RWPE2 (cell line): ENCODE data around the gene ACOXL.
A peak's percentile ranks its signal among the peaks of the same experiment; 100 is the strongest.

Experiments
- ATAC-seq: fragments of 200-7000 bp; cut with Tn5 transposase; 3 replicates; pipeline ENCODE4 v1.9.1; 2021; ENCODE audit warnings: low read depth
- DNase-seq: peaks from one replicate; pipeline ENCODE4 v3.0.0-alpha.2; 2020; ENCODE audit warnings: low spot score
- H3K27ac ChIP-seq: fragments of 450-650 bp; 2 replicates; pipeline ENCODE4 v1.5.1; 2017; ENCODE audit warnings: mild to moderate bottlenecking; ENCODE audit not compliant: poor library complexity, severe bottlenecking
- H3K27me3 ChIP-seq: fragments of 250-450 bp; sonication (Bioruptor Pico); 2 replicates; pipeline ENCODE4 v1.5.1; 2021; ENCODE audit warnings: mild to moderate bottlenecking, moderate library complexity; ENCODE audit not compliant: insufficient read depth, poor library complexity, severe bottlenecking
- H3K36me3 ChIP-seq: fragments of 250-450 bp; sonication (Bioruptor Pico); 2 replicates; pipeline ENCODE4 v1.5.1; 2020; ENCODE audit warnings: low read depth, mild to moderate bottlenecking, moderate library complexity
- H3K4me1 ChIP-seq: fragments of 250-450 bp; sonication (Bioruptor Pico); 2 replicates; pipeline ENCODE4 v1.5.1; 2021; ENCODE audit warnings: mild to moderate bottlenecking, moderate library complexity; ENCODE audit not compliant: insufficient read depth, poor library complexity, severe bottlenecking
- H3K4me3 ChIP-seq: fragments of 250-450 bp; sonication (Bioruptor Pico); 2 replicates; pipeline ENCODE4 v1.5.1; 2021; ENCODE audit warnings: mild to moderate bottlenecking, moderate library complexity; ENCODE audit not compliant: severe bottlenecking
- H3K9me3 ChIP-seq: fragments of 250-450 bp; sonication (Bioruptor Pico); 2 replicates; pipeline ENCODE4 v1.5.1; 2021; ENCODE audit warnings: mild to moderate bottlenecking, moderate library complexity; ENCODE audit not compliant: severe bottlenecking
- CTCF ChIP-seq: fragments of 450-650 bp; IDR thresholded peaks from one replicate; pipeline ENCODE4 v1.5.1; 2017; ENCODE audit warnings: mild to moderate bottlenecking, moderate library complexity; ENCODE audit not compliant: poor library complexity, severe bottlenecking

ACOXL gene

DNA sequence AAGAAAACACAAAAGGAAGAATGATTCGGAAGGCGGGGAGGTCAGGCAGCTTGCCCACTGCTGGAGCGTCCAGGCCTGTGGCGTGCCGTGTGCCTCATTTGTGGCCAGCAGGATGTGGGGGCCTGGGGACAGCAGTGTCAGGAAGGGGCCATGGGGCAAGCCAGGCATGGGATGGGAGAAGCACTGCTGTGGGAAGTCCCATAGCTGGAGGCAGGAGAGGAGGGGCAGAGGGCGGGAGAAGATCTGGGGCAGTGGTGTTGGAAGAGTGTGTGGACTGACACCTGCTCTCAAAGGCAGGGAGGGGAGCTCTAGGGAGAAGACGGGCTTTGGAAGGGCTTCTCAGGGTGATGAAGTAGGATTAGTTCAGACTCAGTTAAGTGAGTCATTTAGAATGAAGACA lies 133.7 kb downstream of the ACOXL start:
- ATAC-seq = no peak
- H3K4me1 ChIP-seq = no peaks in the 10 kb centered on the region

DNA sequence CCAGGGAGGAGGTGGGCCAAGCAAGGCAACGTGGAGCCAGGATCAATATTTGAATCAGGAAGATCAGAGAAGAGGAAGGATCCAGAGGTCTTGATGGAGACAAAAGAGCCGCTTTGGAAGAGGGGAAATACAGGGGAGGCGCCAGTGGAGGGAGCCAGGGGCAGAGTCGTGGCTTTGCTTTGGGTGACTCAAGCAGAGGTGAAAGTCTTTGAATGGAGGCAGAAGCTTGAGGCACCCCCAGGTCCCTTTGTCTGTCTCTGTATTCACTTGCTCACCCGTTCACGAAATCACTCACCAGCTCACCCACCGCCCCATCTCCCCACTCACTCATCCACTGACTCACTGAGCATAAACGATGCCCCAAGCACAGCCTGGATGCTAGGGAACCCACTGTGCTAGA lies 134.1 kb downstream of the ACOXL start:
- no peak overlapping the region for H3K4me3 ChIP-seq
- ATAC-seq (no peak), DNase-seq (no peak)
- no peaks in the 10 kb centered on the region for H3K4me1 ChIP-seq
- H3K9me3 ChIP-seq = no peaks in the 10 kb centered on the region
- H3K27me3 ChIP-seq = peaks cover 13% of the 10 kb centered on the region
- no peak overlapping the region for H3K27ac ChIP-seq
- H3K36me3 ChIP-seq = no peaks in the 10 kb centered on the region
- TF ChIP-seq CTCF = no peak

More for the DNA sequence above, 133.7 kb downstream of the ACOXL start:
- Histone ChIP-seq H3K4me3 (no peak overlapping the region), H3K27me3 (peaks cover 17% of the 10 kb centered on the region), H3K9me3 (no peaks in the 10 kb centered on the region), H3K27ac (no peak overlapping the region), H3K36me3 (no peaks in the 10 kb centered on the region)
- TF ChIP-seq CTCF = no peak
- no peak for DNase-seq

- ATAC-seq (no peak; the same call in 2 of the 3 replicates), DNase-seq (no peak)
- H3K4me3 ChIP-seq = no peak overlapping the region
- no peaks in the 10 kb centered on the region for H3K9me3 ChIP-seq
- H3K36me3 ChIP-seq = no peaks in the 10 kb centered on the region
- peaks cover 9% of the 10 kb centered on the region for H3K27me3 ChIP-seq
- no peak overlapping the region for H3K27ac ChIP-seq
- TF ChIP-seq CTCF = no peak
- H3K4me1 ChIP-seq = no peaks in the 10 kb centered on the region
Measured at GRCh38 chr2:110867078-110867477, 134.7 kb downstream of the ACOXL start.

GRCh38 chr2:110868971-110869370 lies 136.6 kb downstream of the ACOXL start:
- DNase-seq (no peak), ATAC-seq (no peak)
- Histone ChIP-seq H3K36me3 (no peaks in the 10 kb centered on the region), H3K27me3 (no peaks in the 10 kb centered on the region), H3K4me3 (no peak overlapping the region), H3K4me1 (no peaks in the 10 kb centered on the region), H3K27ac (no peak overlapping the region), H3K9me3 (no peaks in the 10 kb centered on the region)
- TF ChIP-seq CTCF = no peak

GRCh38 chr2:110869472-110870446 lies 137.4 kb downstream of the ACOXL start:
- no peak for DNase-seq
- ATAC-seq = peak; percentile 69
- no peaks in the 10 kb centered on the region for H3K27me3 ChIP-seq

More at GRCh38 chr2:110869472-110870446, 137.4 kb downstream of the ACOXL start:
- Histone ChIP-seq H3K9me3 (no peaks in the 10 kb centered on the region), H3K4me3 (no peak overlapping the region), H3K4me1 (no peaks in the 10 kb centered on the region), H3K27ac (no peak overlapping the region), H3K36me3 (no peaks in the 10 kb centered on the region)
- TF ChIP-seq CTCF = no peak
